DOHH2 (cell line): Measurements from ENCODE around the gene CTSW.
A peak's percentile ranks its signal among the peaks of the same experiment; 100 is the strongest.

Source experiments
- H3F3A ChIP-seq: fragments of 200-600 bp; sonication (generic), shearing (Covaris generic); 2 replicates; pipeline ENCODE4 v1.6.0; 2016; ENCODE audit warnings: antibody characterized with exemption, mild to moderate bottlenecking; ENCODE audit not compliant: control insufficient read depth, insufficient read depth
- H3K27ac ChIP-seq: fragments of 200-600 bp; sonication (generic); 2 replicates; pipeline ENCODE4 v1.5.1; 2014; ENCODE audit warnings: low read depth, mild to moderate bottlenecking, low read length, moderate library complexity
- H3K27me3 ChIP-seq: fragments of 200-600 bp; sonication (generic); 2 replicates; pipeline ENCODE4 v1.6.1; 2014; ENCODE audit warnings: mild to moderate bottlenecking, low read length, mixed read lengths; ENCODE audit not compliant: control insufficient read depth
- H3K36me3 ChIP-seq: fragments of 200-600 bp; sonication (generic); 2 replicates; pipeline ENCODE4 v1.6.1; 2014; ENCODE audit warnings: mild to moderate bottlenecking, low read length, moderate library complexity, mixed read lengths; ENCODE audit not compliant: control insufficient read depth
- H3K4me1 ChIP-seq: fragments of 200-600 bp; sonication (generic); 2 replicates; pipeline ENCODE4 v1.6.1; 2014; ENCODE audit warnings: mild to moderate bottlenecking, low read length, mixed read lengths; ENCODE audit not compliant: control insufficient read depth
- H3K4me2 ChIP-seq: fragments of 200-600 bp; sonication (generic); 2 replicates; pipeline ENCODE4 v1.6.0; 2014; ENCODE audit warnings: mild to moderate bottlenecking, low read length, moderate library complexity
- H3K4me3 ChIP-seq: fragments of 200-600 bp; sonication (generic); 2 replicates; pipeline ENCODE4 v1.5.1; 2014; ENCODE audit warnings: mild to moderate bottlenecking, low read length, mixed read lengths
- H3K79me2 ChIP-seq: fragments of 200-600 bp; sonication (generic); 2 replicates; pipeline ENCODE4 v1.6.1; 2014; ENCODE audit warnings: mild to moderate bottlenecking, low read length, mixed read lengths; ENCODE audit not compliant: control insufficient read depth
- H3K9me2 ChIP-seq: fragments of 200-600 bp; sonication (generic); replicated peaks from 2 replicates; pipeline ENCODE4 v1.6.1; 2014; ENCODE audit warnings: mild to moderate bottlenecking, low read length, mixed read lengths; ENCODE audit not compliant: control insufficient read depth
- H3K9me3 ChIP-seq: fragments of 200-600 bp; sonication (generic); 2 replicates; pipeline ENCODE4 v1.6.1; 2014; ENCODE audit warnings: antibody characterized with exemption, low read length, mixed read lengths; ENCODE audit not compliant: control insufficient read depth, insufficient read depth
- H4K20me1 ChIP-seq: fragments of 200-600 bp; sonication (generic); 2 replicates; pipeline ENCODE4 v1.6.0; 2014; ENCODE audit warnings: low read depth, mild to moderate bottlenecking, antibody characterized with exemption, low read length, moderate library complexity; ENCODE audit not compliant: control insufficient read depth, insufficient read depth
- EZH2phosphoT487 ChIP-seq: fragments of 200-600 bp; sonication (generic); IDR thresholded peaks from 2 replicates; pipeline ENCODE4 v1.6.1; 2017; ENCODE audit warnings: borderline replicate concordance, mild to moderate bottlenecking, antibody characterized with exemption, low read length, moderate library complexity, mixed read lengths
- TF ChIP-seq, protein P1 (sequence below): fragments of 200-600 bp; sonication (generic); IDR thresholded peaks from one replicate; pipeline ENCODE4 v1.5.1; 2014; ENCODE audit warnings: antibody characterized with exemption, mild to moderate bottlenecking, low read depth, low read length; ENCODE audit not compliant: poor library complexity, severe bottlenecking

CTSW gene

DNA sequence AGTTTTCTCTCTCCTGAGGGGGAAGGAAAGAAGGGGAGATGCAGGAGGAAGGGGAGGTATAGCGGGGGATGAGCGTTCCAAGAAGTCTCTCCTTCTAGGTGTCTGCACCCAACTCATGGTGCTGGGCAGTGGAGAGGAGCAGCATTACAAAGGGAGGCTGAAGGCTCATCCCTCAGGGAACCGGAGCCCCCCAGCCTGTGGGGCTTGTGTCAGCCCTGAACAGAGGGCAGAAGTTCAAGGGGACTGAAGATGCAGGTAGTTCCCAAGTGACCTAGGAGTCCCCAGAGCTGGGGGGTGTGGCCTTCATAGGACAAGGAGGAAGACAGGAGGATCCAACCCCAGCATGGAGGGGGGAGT lies 37.4 kb downstream of the CTSW start:
- Histone ChIP-seq H3K4me1 (peaks cover 24% of the 10 kb centered on the region), H3F3A (no peaks in the 10 kb centered on the region), H3K4me2 (peak overlapping the region; percentile 90), H3K4me3 (no peak overlapping the region), H3K27ac (no peak overlapping the region), H3K9me3 (no peaks in the 10 kb centered on the region), H3K79me2 (peaks cover 22% of the 10 kb centered on the region), H3K9me2 (no peaks in the 10 kb centered on the region), H3K27me3 (0 out of 2 replicates have a peak, but pooled peaks cover 3% of the 10 kb centered on the region), H4K20me1 (no peaks in the 10 kb centered on the region), H3K36me3 (peaks cover 4% of the 10 kb centered on the region; the same call in 1 of the 2 replicates)
- no peak for TF ChIP-seq EZH2phosphoT487
- TF ChIP-seq, protein P1, sequence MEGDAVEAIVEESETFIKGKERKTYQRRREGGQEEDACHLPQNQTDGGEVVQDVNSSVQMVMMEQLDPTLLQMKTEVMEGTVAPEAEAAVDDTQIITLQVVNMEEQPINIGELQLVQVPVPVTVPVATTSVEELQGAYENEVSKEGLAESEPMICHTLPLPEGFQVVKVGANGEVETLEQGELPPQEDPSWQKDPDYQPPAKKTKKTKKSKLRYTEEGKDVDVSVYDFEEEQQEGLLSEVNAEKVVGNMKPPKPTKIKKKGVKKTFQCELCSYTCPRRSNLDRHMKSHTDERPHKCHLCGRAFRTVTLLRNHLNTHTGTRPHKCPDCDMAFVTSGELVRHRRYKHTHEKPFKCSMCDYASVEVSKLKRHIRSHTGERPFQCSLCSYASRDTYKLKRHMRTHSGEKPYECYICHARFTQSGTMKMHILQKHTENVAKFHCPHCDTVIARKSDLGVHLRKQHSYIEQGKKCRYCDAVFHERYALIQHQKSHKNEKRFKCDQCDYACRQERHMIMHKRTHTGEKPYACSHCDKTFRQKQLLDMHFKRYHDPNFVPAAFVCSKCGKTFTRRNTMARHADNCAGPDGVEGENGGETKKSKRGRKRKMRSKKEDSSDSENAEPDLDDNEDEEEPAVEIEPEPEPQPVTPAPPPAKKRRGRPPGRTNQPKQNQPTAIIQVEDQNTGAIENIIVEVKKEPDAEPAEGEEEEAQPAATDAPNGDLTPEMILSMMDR = no peak

DNA sequence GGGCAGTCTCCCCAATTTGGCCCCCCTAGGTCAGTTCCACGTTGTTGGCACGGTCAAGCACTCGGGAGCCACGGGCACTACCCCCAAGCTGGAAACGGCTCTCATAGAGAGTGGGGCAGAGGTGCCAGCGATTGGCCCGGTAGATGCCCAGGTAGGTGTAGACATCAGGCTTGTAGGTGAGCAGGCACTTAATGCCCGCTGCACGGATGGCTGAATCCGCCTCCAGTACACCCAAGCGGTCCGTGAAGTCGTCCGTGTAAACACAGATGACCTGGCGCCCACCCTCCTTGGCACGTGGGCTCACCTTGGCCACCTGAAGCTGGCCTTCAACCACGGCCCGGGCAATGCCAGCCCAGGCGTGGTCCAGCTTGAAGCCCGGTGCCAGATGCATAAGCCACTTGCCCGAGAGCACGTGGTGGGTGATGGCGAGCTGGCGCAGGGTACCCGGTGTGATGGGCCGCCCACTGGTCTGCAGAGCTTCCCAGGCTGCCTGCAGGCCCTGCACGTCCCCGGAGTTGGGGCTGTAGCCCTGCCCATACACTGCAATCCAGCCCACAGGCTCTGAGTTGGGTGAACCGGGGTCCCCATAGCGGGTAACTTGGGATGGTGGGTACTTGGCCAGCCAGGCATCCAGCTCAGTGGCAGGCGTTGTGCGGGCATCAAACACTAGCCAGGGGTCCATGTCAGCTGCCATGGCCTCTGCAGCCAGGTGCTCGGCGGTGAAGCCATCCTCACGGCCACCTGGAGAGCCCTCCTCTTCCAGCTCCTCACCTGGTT lies 38.0 kb downstream of the CTSW start:
- Histone ChIP-seq H3K4me1 (peaks cover 23% of the 10 kb centered on the region), H3K4me3 (peak overlapping the region; percentile 91), H3K27ac (no peak overlapping the region), H4K20me1 (no peaks in the 10 kb centered on the region), H3K27me3 (no peaks in the 10 kb centered on the region), H3F3A (no peaks in the 10 kb centered on the region), H3K79me2 (peaks cover 22% of the 10 kb centered on the region), H3K36me3 (peaks cover 4% of the 10 kb centered on the region; the same call in 1 of the 2 replicates), H3K9me2 (no peaks in the 10 kb centered on the region), H3K4me2 (peak overlapping the region; percentile 90), H3K9me3 (no peaks in the 10 kb centered on the region)
- TF ChIP-seq EZH2phosphoT487 = no peak
- TF ChIP-seq, protein P1 = no peak

DNA sequence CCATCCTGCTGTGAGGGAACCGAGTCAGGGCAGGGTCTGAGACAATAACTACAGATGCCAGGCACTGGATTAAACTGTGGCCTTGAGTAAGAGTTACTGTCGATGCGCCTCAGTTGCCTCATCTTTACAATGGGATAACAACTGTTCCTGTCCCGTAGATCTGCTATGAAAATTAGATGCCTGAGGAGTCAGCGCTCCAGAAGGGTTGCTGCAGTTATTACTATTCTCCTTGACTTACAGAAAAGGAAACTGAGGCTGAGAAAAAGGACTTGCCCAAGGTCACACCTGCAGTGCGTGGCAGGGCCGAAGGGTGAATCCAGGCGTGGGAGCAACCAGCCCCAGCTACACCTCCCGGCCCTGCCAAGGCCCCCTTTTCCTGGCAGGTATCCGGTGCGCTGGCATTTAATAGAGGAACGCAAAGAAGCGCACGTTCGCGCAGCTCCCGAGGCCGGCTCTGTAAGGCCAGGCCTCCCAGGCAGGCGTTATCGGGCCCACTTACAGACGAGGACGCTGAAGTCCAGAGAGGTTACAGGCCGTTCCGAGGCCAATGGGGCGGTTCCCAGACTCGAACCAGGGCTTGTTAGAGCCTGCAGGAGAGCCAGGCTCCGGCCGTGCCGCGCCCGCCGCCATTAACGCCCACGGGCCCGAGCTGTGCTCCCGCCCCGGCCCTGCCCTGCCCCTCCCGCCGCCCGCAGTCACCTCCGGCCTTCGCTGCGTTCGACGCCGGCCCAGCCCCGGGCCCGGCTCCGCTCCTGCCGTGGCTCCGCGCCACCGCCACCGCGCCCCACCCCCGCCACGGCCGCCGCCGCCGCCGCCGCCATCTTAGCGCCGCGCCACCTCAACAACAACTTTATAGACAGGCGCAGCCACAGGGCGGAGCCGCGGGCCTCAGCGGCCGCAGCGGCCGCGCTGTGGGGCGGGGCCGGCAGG lies 38.8 kb downstream of the CTSW start, which contains the start of gene C11orf68:
Gene C11orf68, minus strand, starts transcription at position 852 of the 930 bp plus-strand sequence. Its CDS starts 31 bp downstream, at position 821.
- Histone ChIP-seq H3K27ac (no peak within 1 kb of the TSS; the same call in 1 of the 2 replicates), H3K27me3 (no peaks in the 10 kb centered on the region), H3K9me3 (no peaks in the 10 kb centered on the region), H3K4me3 (peak within 1 kb of the TSS; percentile 91), H3K9me2 (no peaks in the 10 kb centered on the region), H3K79me2 (peaks cover 22% of the 10 kb centered on the region), H4K20me1 (no peaks in the 10 kb centered on the region), H3K4me2 (peak within 1 kb of the TSS; percentile 90), H3F3A (no peaks in the 10 kb centered on the region), H3K4me1 (peaks cover 23% of the 10 kb centered on the region), H3K36me3 (peaks cover 4% of the 10 kb centered on the region; the same call in 1 of the 2 replicates)
- TF ChIP-seq, protein P1 = no peak
- TF ChIP-seq EZH2phosphoT487 = no peak
